OCI-LY1 (cell line): ENCODE results near the gene PDZRN4.
A peak's percentile ranks its signal among the peaks of the same experiment; 100 is the strongest.

Source experiments
- H2AFZ ChIP-seq: fragments of 200-600 bp; sonication (generic), shearing (Covaris generic); 2 replicates; pipeline ENCODE4 v1.6.0; 2014; ENCODE audit warnings: antibody characterized with exemption, mild to moderate bottlenecking, low read length
- H3F3A ChIP-seq: fragments of 200-600 bp; sonication (generic), shearing (Covaris generic); 2 replicates; pipeline ENCODE4 v1.6.0; 2014; ENCODE audit warnings: mild to moderate bottlenecking, antibody characterized with exemption, low read length, moderate library complexity; ENCODE audit not compliant: insufficient read depth
- H3K27ac ChIP-seq: fragments of 200-600 bp; sonication (generic); 2 replicates; pipeline ENCODE4 v1.5.1; 2014; ENCODE audit warnings: low read length, mixed run types, mild to moderate bottlenecking, low read depth; ENCODE audit not compliant: poor library complexity, severe bottlenecking
- H3K27me3 ChIP-seq: fragments of 200-600 bp; sonication (generic); 2 replicates; pipeline ENCODE4 v1.6.0; 2014; ENCODE audit warnings: antibody characterized with exemption, mild to moderate bottlenecking, low read length, moderate library complexity; ENCODE audit not compliant: insufficient read depth
- H3K36me3 ChIP-seq: fragments of 200-600 bp; sonication (generic); 2 replicates; pipeline ENCODE4 v1.6.1; 2014; ENCODE audit warnings: mild to moderate bottlenecking, antibody characterized with exemption, low read length, moderate library complexity, mixed read lengths; ENCODE audit not compliant: insufficient read depth
- H3K4me1 ChIP-seq: fragments of 200-600 bp; sonication (generic); 2 replicates; pipeline ENCODE4 v1.5.1; 2014; ENCODE audit warnings: mild to moderate bottlenecking, low read length, moderate library complexity; ENCODE audit not compliant: insufficient read depth, severe bottlenecking
- H3K4me2 ChIP-seq: fragments of 200-600 bp; sonication (generic), shearing (Covaris generic); 2 replicates; pipeline ENCODE4 v1.6.1; 2014; ENCODE audit warnings: low read length
- H3K4me3 ChIP-seq: fragments of 200-600 bp; sonication (generic); 2 replicates; pipeline ENCODE4 v1.5.1; 2014; ENCODE audit warnings: low read length, low read depth, mild to moderate bottlenecking, mixed read lengths; ENCODE audit not compliant: poor library complexity, severe bottlenecking
- H3K79me2 ChIP-seq: fragments of 200-600 bp; shearing (Covaris generic); 2 replicates; pipeline ENCODE4 v1.6.1; 2016; ENCODE audit warnings: mixed run types, low read length, mixed read lengths; ENCODE audit not compliant: insufficient read depth
- H3K9ac ChIP-seq: fragments of 200-600 bp; sonication (generic), shearing (Covaris generic); 2 replicates; pipeline ENCODE4 v1.6.1; 2014; ENCODE audit warnings: mild to moderate bottlenecking, low read length, mixed read lengths
- H3K9me2 ChIP-seq: fragments of 200-600 bp; sonication (generic), shearing (Covaris generic); 2 replicates; pipeline ENCODE4 v1.6.1; 2014; ENCODE audit warnings: low read depth, mild to moderate bottlenecking, low read length, mixed read lengths
- H3K9me3 ChIP-seq: fragments of 200-600 bp; shearing (Covaris generic); 2 replicates; pipeline ENCODE4 v1.6.1; 2014; ENCODE audit warnings: low read length, mixed read lengths
- H4K20me1 ChIP-seq: fragments of 200-600 bp; sonication (generic), shearing (Covaris generic); 2 replicates; pipeline ENCODE4 v1.6.0; 2016; ENCODE audit warnings: mild to moderate bottlenecking, low read length; ENCODE audit not compliant: insufficient read depth
- EZH2 ChIP-seq: fragments of 200-600 bp; sonication (generic), shearing (Covaris generic); IDR thresholded peaks from 2 replicates; pipeline ENCODE4 v1.8.0; 2017; ENCODE audit warnings: borderline replicate concordance, mixed run types, mild to moderate bottlenecking, antibody characterized with exemption, low read length, moderate library complexity, mixed read lengths
- TF ChIP-seq, protein P1 (sequence below): fragments of 200-600 bp; sonication (generic), shearing (Covaris generic); IDR thresholded peaks from 2 replicates; pipeline ENCODE4 v1.5.1; 2017; ENCODE audit warnings: mild to moderate bottlenecking, antibody characterized with exemption, low read length, moderate library complexity, mixed read lengths

The PDZRN4 gene

DNA sequence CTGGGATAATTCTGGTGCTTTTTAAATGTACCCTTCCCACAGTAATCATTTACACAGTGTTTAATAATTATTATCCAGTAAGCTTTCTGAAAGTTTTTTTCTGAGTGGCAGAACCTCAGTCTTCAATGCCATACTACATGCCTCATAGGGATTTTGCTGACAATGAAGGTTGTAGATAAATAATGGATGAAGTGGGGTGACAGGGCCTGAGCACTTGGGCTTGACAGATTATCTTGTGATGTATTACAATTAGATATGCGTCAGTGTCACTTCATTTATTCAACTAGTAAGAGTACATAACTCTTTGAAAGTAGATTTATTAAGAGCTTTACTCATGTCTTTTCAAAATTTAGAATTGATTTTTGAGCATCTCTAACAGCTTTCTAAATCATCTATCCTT lies 176.1 kb downstream of the PDZRN4 start:
- H3F3A ChIP-seq: no peaks in the 10 kb centered on the region
- H3K79me2 ChIP-seq: no peaks in the 10 kb centered on the region
- H4K20me1 ChIP-seq: no peaks in the 10 kb centered on the region
- no peaks in the 10 kb centered on the region for H3K9me3 ChIP-seq
- no peak overlapping the region for H3K9ac ChIP-seq
- H3K4me3 ChIP-seq: no peak overlapping the region
- no peaks in the 10 kb centered on the region for H3K27me3 ChIP-seq
- no peaks in the 10 kb centered on the region for H3K9me2 ChIP-seq
- H3K36me3 ChIP-seq: no peaks in the 10 kb centered on the region
- H3K4me1 ChIP-seq: no peaks in the 10 kb centered on the region
- H3K27ac ChIP-seq: no peak overlapping the region
- no peak for TF ChIP-seq EZH2
- TF ChIP-seq, protein P1, sequence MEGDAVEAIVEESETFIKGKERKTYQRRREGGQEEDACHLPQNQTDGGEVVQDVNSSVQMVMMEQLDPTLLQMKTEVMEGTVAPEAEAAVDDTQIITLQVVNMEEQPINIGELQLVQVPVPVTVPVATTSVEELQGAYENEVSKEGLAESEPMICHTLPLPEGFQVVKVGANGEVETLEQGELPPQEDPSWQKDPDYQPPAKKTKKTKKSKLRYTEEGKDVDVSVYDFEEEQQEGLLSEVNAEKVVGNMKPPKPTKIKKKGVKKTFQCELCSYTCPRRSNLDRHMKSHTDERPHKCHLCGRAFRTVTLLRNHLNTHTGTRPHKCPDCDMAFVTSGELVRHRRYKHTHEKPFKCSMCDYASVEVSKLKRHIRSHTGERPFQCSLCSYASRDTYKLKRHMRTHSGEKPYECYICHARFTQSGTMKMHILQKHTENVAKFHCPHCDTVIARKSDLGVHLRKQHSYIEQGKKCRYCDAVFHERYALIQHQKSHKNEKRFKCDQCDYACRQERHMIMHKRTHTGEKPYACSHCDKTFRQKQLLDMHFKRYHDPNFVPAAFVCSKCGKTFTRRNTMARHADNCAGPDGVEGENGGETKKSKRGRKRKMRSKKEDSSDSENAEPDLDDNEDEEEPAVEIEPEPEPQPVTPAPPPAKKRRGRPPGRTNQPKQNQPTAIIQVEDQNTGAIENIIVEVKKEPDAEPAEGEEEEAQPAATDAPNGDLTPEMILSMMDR: no peak
- no peak overlapping the region for H3K4me2 ChIP-seq
- no peak overlapping the region for H2AFZ ChIP-seq

DNA sequence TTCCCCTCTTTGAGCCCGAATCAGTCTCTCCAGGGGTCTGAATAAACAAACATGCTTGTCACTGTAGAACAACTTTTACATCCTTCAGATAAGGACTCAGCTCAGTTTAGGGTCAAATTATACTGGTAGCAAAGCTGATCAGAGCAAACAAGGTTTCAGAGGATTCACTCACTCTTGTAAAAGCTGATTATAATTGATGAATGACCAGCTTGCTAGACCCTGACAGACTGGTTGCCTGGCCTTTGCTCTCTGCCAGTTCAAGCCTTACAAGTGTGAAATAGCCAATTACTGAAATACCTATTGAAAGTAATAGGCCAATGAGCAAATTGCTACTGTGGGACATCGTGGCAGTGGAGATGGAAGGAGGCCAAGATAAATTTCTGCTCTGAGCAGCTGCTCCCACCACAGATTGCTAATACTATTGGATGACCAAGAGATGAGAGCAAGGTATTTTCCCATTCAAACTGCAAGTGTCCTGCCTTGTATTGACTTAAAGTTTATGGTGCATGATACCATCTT lies 177.6 kb downstream of the PDZRN4 start:
- Histone ChIP-seq H2AFZ (no peak overlapping the region), H3K79me2 (no peaks in the 10 kb centered on the region), H3K36me3 (no peaks in the 10 kb centered on the region), H3K27ac (no peak overlapping the region), H3K9ac (no peak overlapping the region), H3K9me3 (no peaks in the 10 kb centered on the region), H4K20me1 (no peaks in the 10 kb centered on the region), H3F3A (no peaks in the 10 kb centered on the region), H3K4me2 (no peak overlapping the region), H3K4me1 (no peaks in the 10 kb centered on the region), H3K27me3 (no peaks in the 10 kb centered on the region), H3K4me3 (no peak overlapping the region), H3K9me2 (no peaks in the 10 kb centered on the region)
- TF ChIP-seq, protein P1: no peak
- no peak for TF ChIP-seq EZH2

DNA sequence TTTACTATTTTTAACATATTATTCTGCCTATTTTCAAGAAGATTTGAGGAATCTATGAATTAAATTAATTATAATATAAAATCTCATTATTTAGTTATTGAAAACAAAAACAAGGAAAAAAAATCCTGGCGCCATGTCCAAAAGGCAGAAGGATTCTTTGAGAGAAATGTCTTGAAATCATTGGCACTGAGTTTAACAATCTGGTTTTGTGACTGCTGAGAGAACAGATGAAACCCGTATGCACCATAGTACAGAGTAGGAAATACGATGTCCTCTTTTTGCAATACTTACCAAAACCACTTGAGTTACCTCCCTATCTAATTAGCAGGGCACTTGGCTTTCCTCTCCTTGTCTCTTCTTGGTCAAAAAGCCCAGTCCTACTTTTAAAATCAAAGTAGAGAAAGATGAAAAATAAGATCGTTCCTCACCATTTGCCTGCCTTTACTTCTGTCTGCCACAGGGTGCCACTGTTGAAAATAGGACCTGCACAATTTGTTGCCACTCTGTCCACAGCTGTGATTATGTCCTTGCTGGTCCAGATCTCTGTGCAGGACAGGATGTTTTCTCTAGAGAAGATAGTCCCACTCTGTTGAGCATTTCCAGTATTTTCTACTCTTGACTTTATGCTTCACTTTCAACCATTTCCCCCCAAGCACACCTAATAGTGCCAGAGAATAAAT lies 179.7 kb downstream of the PDZRN4 start:
- no peaks in the 10 kb centered on the region for H3K4me1 ChIP-seq
- TF ChIP-seq, protein P1: peak; percentile 45
- no peak for TF ChIP-seq EZH2
- no peaks in the 10 kb centered on the region for H3K79me2 ChIP-seq
- H2AFZ ChIP-seq: no peak overlapping the region
- no peaks in the 10 kb centered on the region for H3F3A ChIP-seq
- no peaks in the 10 kb centered on the region for H3K27me3 ChIP-seq
- no peak overlapping the region for H3K9ac ChIP-seq
- H3K4me3 ChIP-seq: no peak overlapping the region
- H4K20me1 ChIP-seq: no peaks in the 10 kb centered on the region
- H3K27ac ChIP-seq: no peak overlapping the region
- no peaks in the 10 kb centered on the region for H3K9me2 ChIP-seq
- no peaks in the 10 kb centered on the region for H3K9me3 ChIP-seq
- H3K4me2 ChIP-seq: no peak overlapping the region
- no peaks in the 10 kb centered on the region for H3K36me3 ChIP-seq
